Upper lobe of right lung (tissue), 1 donor: ENCODE measurements around the gene FILIP1. TPM values are rescaled to one million over a fixed set of nuclear protein-coding genes. Genes with fewer than 3 reads are reported as not detected.

Source experiments
- ATAC-seq: fragments of 200-7000 bp; cut with Tn5 transposase; one replicate; pipeline ENCODE4 v1.9.1; 2020; ENCODE audit warnings: mild to moderate bottlenecking, moderate library complexity
- DNase-seq: peaks from one replicate; pipeline ENCODE4 v3.0.0-alpha.2; 2020
- H3K27ac ChIP-seq: fragments of 200-600 bp; one replicate; pipeline ENCODE4 v1.8.0; 2022
- H3K27me3 ChIP-seq: fragments of 200-600 bp; one replicate; pipeline ENCODE4 v1.8.0; 2022; ENCODE audit warnings: mild to moderate bottlenecking
- H3K36me3 ChIP-seq: fragments of 200-600 bp; one replicate; pipeline ENCODE4 v1.8.0; 2022
- H3K4me1 ChIP-seq: fragments of 200-600 bp; one replicate; pipeline ENCODE4 v1.8.0; 2022
- H3K4me3 ChIP-seq: fragments of 200-600 bp; one replicate; pipeline ENCODE4 v1.8.0; 2022; ENCODE audit warnings: mild to moderate bottlenecking
- H3K9me3 ChIP-seq: fragments of 200-600 bp; one replicate; pipeline ENCODE4 v1.8.0; 2022
- CTCF ChIP-seq: fragments of 200-600 bp; IDR thresholded peaks from one replicate; pipeline ENCODE4 v1.8.0; 2022; ENCODE audit warnings: antibody characterized with exemption
- intact Hi-C: fragments of 100-400 bp; cut with DNase I; formaldehyde crosslinking; loops from one replicate; pipeline ENCODE4 v1.11.0; 2022
- total RNA-seq: library from RNA; stranded (reverse); fragmentation: NEBNext Ultra II Directional; extraction: Animal tissue kit (Norgen Biotek cat#: 25700); gene quantifications from one replicate; pipeline ENCODE4 v1.2.1, GENCODE V29; 2021
- donor health status: DM: no; HTN: yes; CAD: no; lungs with severe emphysema.

The FILIP1 gene
- total RNA-seq, 1 donor from 2014 or later, result 21.6 TPM

- no peaks in the 10 kb centered on the region for H3K27me3 ChIP-seq
- H3K4me3 ChIP-seq, result no peak overlapping the region
- intact Hi-C loops, result no loop called here
- no peaks in the 10 kb centered on the region for H3K36me3 ChIP-seq
- no peaks in the 10 kb centered on the region for H3K9me3 ChIP-seq
- DNase-seq (no peak), ATAC-seq (no peak)
- H3K4me1 ChIP-seq, result no peaks in the 10 kb centered on the region
- TF ChIP-seq CTCF, result no peak
- no peak overlapping the region for H3K27ac ChIP-seq
Observed at GRCh38 chr6:75397171-75397570, 96.4 kb downstream of the FILIP1 start.

GRCh38 chr6:75396005-75396800 is 97.4 kb downstream of the FILIP1 start:
- no peak for TF ChIP-seq CTCF
- no peak for DNase-seq
- Histone ChIP-seq H3K4me1 (no peaks in the 10 kb centered on the region), H3K9me3 (no peaks in the 10 kb centered on the region), H3K4me3 (no peak overlapping the region), H3K27ac (no peak overlapping the region), H3K27me3 (no peaks in the 10 kb centered on the region), H3K36me3 (no peaks in the 10 kb centered on the region)
- ATAC-seq, result no peak
- intact Hi-C loops, result no loop called here

- H3K4me3 ChIP-seq, result no peak overlapping the region
- H3K27ac ChIP-seq, result no peak overlapping the region
- intact Hi-C loops, result no loop called here
- H3K36me3 ChIP-seq, result no peaks in the 10 kb centered on the region
- no peaks in the 10 kb centered on the region for H3K4me1 ChIP-seq
- H3K27me3 ChIP-seq, result no peaks in the 10 kb centered on the region
- DNase-seq (no peak), ATAC-seq (no peak)
- H3K9me3 ChIP-seq, result no peaks in the 10 kb centered on the region
- TF ChIP-seq CTCF, result no peak
Observed at GRCh38 chr6:75393806-75394205, 99.8 kb downstream of the FILIP1 start.

GRCh38 chr6:75391276-75391675 is 102.3 kb downstream of the FILIP1 start:
- DNase-seq (no peak), ATAC-seq (no peak)
- intact Hi-C loops, result no loop called here
- H3K27ac ChIP-seq, result no peak overlapping the region
- TF ChIP-seq CTCF, result no peak
- no peaks in the 10 kb centered on the region for H3K36me3 ChIP-seq
- H3K4me1 ChIP-seq, result no peaks in the 10 kb centered on the region
- no peaks in the 10 kb centered on the region for H3K9me3 ChIP-seq
- H3K4me3 ChIP-seq, result no peak overlapping the region
- no peaks in the 10 kb centered on the region for H3K27me3 ChIP-seq

- Histone ChIP-seq H3K27me3 (no peaks in the 10 kb centered on the region), H3K4me1 (no peaks in the 10 kb centered on the region), H3K27ac (no peak overlapping the region), H3K36me3 (no peaks in the 10 kb centered on the region), H3K4me3 (no peak overlapping the region), H3K9me3 (no peaks in the 10 kb centered on the region)
- intact Hi-C loops, result no loop called here
- TF ChIP-seq CTCF, result no peak
- DNase-seq (no peak), ATAC-seq (no peak)
Observed at GRCh38 chr6:75386050-75386770, 107.4 kb downstream of the FILIP1 start.
